BJ (cell line): Measurements from ENCODE around the gene GRN. TPM values are rescaled to one million over a fixed set of nuclear protein-coding genes. Genes with fewer than 3 reads are reported as not detected.
"Not testable (repeated sequence)": the region's sequence is repeated elsewhere in the genome, so short reads cannot be mapped to it uniquely, and the experiment has no call there.

ENCODE experiments used
- CTCF ChIA-PET: fragments of 350-600 bp; formaldehyde crosslinking; extraction: SDS; loops from one replicate; lab custom pipeline; 2021; ENCODE audit warnings: antibody characterized with exemption, inconsistent platforms; lab: Yijun Ruan, JAX
- POLR2A ChIA-PET: fragments of 300-600 bp; sonication (Branson Sonifier 250); formaldehyde crosslinking; extraction: SDS; loops from one replicate; lab custom pipeline; 2021; ENCODE audit warnings: antibody characterized with exemption; lab: Charles Lee
- DNase-seq: peaks from one replicate; pipeline ENCODE4 v3.0.0-alpha.2; 2011; ENCODE audit warnings: low read depth
- H3K27me3 ChIP-seq: 2 replicates; pipeline ENCODE4 v1.6.0; 2011; ENCODE audit warnings: low read length; ENCODE audit not compliant: control insufficient read depth, insufficient read depth
- H3K36me3 ChIP-seq: 2 replicates; pipeline ENCODE4 v1.5.1; 2011; ENCODE audit warnings: low read length; ENCODE audit not compliant: control insufficient read depth, insufficient read depth
- H3K4me3 ChIP-seq: 2 replicates; pipeline ENCODE4 v1.5.1; 2011; ENCODE audit warnings: low read depth, mild to moderate bottlenecking, control low read depth, low read length
- polyA plus RNA-seq: library from polyadenylated mRNA; depleted of rRNA; stranded (reverse); fragments of >200 nt; gene quantifications from 2 replicates; pipeline ENCODE4 v1.2.3, GENCODE V29; 2011
- TF ChIP-seq, protein P1 (sequence below): IDR thresholded peaks from 2 replicates; pipeline ENCODE4 v1.5.1; 2011; ENCODE audit warnings: low read depth, mild to moderate bottlenecking, control low read depth, inconsistent platforms, low read length, moderate library complexity; ENCODE audit not compliant: insufficient read depth

Gene GRN
- polyA plus RNA-seq, 1 experiment = 581 TPM

DNA sequence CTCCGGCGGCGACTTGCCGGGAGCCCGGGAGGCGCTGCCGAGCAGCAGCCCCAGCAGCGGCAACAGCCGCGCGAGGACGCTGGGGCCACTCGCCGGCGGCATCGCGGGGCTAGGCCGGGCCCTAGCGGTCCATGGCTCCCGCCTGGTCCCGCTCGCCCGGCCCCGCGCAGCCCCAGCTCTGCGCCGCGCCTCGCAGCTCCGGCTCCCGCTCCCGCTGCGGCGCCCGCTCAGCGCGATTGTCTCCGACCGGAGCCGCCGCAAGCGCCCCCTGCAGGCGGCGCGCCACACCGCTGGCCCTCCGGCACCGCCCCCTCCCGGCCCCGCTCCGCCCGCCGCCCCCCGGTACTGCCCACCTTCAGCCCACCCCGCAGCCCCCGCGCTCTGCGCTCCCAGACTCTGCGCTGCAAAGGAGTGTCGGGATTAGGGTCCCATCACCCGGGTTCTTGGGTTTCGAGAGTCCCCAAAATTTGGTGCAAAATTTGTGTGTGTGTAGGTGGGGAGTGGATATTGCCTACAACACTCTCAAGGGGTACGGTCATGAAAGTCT, 18.6 kb downstream of the GRN start, which contains the start of gene FAM171A2:
Gene FAM171A2 (minus strand): TSS at position 241 of the 547 bp plus-strand sequence. CDS start 139 bp downstream, at position 102.
- no peak for DNase-seq

DNA sequence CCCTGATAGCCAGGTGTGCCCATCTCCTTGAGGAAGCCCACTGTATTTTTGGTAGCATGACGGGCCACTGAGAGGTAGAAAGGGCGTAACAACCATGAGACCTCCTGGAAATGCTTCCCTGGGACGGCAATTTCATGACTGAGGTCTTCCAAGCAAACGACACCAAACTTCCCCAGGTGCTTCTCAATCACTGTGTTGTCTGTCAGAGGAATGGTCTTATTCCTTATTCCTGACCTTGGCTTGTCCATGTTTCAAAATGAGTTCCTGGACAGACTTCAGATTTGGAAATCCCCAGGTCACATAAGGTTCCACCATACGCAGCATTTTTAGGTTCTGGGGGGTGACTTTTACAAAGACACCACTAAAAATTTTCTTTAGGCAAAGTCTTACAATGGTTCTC, 19.9 kb downstream of the GRN start:
- DNase-seq, POLR2A ChIA-PET, H3K4me3 ChIP-seq, H3K36me3 ChIP-seq, H3K27me3 ChIP-seq: not testable (repeated sequence)
- CTCF ChIA-PET = interaction anchor here (0.7 to 3.4 kb wide), 6 partner anchors 9 to 54 kb away, joined by 3 to 16 read pairs (median 4); no protein-coding TSS in a partner anchor

More for the DNA sequence above, 18.6 kb downstream of the GRN start, which contains the start of gene FAM171A2:
- ChIA-PET POLR2A (interaction anchor here (0.7 kb wide), 1 partner anchor 115 kb away, joined by 10 read pairs; no protein-coding TSS in a partner anchor), CTCF (interaction anchor here (0.5 to 6.2 kb wide), 26 partner anchors 8 to 764 kb away, joined by 3 to 69 read pairs (median 4); partner anchors contain the start of genes ASB16, GPATCH8 and GRN)
- H3K36me3 ChIP-seq = no peaks in the 10 kb centered on the region
- peaks cover 5% of the 10 kb centered on the region for H3K27me3 ChIP-seq
- TF ChIP-seq, protein P1, sequence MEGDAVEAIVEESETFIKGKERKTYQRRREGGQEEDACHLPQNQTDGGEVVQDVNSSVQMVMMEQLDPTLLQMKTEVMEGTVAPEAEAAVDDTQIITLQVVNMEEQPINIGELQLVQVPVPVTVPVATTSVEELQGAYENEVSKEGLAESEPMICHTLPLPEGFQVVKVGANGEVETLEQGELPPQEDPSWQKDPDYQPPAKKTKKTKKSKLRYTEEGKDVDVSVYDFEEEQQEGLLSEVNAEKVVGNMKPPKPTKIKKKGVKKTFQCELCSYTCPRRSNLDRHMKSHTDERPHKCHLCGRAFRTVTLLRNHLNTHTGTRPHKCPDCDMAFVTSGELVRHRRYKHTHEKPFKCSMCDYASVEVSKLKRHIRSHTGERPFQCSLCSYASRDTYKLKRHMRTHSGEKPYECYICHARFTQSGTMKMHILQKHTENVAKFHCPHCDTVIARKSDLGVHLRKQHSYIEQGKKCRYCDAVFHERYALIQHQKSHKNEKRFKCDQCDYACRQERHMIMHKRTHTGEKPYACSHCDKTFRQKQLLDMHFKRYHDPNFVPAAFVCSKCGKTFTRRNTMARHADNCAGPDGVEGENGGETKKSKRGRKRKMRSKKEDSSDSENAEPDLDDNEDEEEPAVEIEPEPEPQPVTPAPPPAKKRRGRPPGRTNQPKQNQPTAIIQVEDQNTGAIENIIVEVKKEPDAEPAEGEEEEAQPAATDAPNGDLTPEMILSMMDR = peak; percentile 22; the same call in 1 of the 2 replicates
- peak within 1 kb of the TSS; percentile 74 for H3K4me3 ChIP-seq

DNA sequence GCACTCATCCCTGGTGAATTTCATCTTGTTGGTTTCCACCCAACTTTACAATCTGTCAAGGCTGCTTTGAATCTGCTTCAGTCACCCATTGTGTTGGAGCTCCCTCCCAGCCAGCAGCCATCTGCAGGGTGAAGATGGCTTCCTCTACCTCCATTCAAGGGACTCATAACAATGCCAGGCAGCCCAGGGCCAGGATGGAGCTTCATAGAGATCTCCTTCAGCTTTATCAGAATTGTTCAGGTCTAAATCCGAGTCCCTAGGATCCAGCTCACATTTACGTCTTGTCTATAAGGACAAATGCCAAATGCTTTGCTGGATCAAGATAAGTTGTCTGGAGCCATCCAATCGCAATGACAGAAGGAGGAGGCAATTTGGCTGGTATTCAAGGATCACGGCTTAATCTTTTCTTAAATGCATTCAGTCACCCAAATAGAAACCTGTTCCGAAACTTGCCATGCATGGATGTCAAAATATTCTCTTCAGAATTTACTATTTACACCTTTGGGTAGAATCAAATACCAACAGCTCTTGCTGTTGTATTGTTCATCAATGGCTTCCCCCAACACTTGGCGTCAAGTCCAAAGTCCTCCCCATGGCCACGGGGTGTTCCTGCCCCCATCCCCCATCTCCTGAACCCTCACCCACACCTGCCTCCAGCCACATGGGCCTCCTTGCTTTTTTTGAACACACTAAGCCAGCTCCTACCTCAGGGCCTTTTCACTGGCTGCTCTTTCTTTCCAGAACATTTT, 22.3 kb downstream of the GRN start:
- TF ChIP-seq, protein P1 = no peak
- peaks cover 3% of the 10 kb centered on the region for H3K27me3 ChIP-seq
- H3K4me3 ChIP-seq = no peak overlapping the region
- no peaks in the 10 kb centered on the region for H3K36me3 ChIP-seq
- ChIA-PET CTCF (interaction anchor here (1.1 to 1.2 kb wide), 2 partner anchors 17 to 158 kb away, joined by 3 read pairs; no protein-coding TSS in a partner anchor), POLR2A (no interaction called here)
- DNase-seq = no peak

DNA sequence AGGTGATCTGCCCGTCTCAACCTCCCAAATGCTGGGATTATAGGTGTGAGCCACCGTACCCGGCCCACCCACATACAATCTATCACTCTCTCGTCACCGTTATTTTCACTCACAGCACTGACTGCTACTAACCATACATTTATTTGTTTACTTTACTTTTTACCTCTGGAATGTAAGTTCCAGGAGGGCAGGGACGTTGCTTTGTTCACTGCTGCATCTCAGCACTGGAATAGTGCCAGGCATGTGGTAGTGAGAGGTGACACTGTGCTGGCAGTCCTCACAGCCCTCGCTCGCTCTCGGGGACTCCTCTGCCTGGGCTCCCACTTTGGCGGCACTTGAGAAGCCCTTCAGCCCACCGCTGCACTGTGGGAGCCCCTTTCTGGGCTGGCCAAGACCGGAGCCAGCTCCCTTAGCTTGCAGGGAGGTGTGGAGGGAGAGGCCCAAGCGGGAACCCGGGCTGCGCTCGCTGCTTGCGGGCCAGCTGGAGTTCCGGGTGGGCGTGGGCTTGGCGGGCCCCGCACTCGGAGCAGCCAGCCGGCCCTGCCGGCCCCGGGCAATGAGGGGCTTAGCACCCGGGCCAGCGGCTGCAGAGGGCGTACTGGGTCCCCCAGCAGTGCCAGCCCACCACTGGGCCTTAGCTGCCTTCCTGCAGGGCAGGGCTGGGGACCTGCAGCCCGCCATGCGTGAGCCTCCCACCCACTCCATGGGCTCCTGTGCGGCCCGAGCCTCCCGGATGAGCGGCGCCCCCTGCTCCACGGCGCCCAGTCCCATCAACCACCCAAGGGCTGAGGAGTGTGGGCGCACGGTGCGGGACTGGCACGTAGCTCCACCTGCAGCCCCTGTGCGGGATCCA, 23.5 kb downstream of the GRN start:
- POLR2A ChIA-PET, DNase-seq, H3K36me3 ChIP-seq, H3K4me3 ChIP-seq, H3K27me3 ChIP-seq: not testable (repeated sequence)
- CTCF ChIA-PET = interaction anchor here (1.0 to 2.8 kb wide), 4 partner anchors 12 to 159 kb away, joined by 3 to 9 read pairs (median 4); no protein-coding TSS in a partner anchor

DNA sequence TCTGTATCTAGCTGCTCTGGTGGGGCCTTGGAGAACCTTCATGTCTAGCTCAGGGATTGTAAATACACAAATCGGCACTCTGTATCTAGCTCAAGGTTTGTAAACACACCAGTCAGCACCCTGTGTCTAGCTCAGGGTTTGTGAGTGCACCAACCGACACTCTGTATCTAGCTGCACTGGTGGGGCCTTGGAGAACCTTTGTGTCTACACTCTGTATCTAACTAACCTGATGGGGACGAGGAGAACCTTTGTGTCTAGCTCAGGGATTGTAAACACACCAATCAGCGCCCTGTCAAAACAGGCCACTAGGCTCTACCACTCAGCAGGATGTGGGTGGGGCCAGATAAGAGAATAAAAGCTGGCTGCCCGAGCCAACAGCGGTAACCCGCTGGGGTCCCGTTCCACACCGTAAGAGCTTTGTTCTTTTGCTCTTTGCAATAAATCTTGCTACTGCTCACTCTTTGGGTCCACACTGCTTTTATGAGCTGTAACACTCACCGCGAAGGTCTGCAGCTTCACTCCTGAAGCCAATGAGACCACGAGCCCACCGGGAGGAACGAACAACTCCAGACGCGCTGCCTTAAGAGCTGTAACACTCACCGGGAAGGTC, 24.4 kb downstream of the GRN start:
- not testable (repeated sequence) for H3K4me3 ChIP-seq, H3K27me3 ChIP-seq, DNase-seq, H3K36me3 ChIP-seq
- CTCF ChIA-PET = interaction anchor here (1.7 to 2.8 kb wide), 3 partner anchors 10 to 153 kb away, joined by 4 to 9 read pairs (median 4); no protein-coding TSS in a partner anchor
- POLR2A ChIA-PET = interaction anchor here (0.6 kb wide), 1 partner anchor 32 kb away, joined by 20 read pairs; no protein-coding TSS in a partner anchor

DNA sequence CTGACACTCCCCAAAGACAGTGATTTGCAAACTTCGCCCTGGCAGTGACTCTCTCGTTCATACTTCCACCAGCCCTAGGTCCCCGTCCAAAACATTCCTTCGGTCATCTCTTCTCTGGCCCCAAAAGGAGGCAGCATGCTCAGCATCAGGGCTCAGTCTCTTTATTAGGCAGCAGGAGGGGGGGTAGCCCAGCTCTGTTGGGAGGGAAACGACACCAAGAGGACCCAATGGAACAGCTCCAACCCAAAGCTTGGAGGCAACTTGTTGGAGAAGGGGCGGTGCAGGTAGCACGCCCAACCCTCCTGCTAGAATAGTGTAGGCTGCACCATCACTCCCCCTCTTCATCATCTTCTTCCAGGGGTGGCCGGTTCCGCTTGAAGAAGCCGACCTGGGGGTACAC, 26.9 kb downstream of the GRN start:
- H3K36me3 ChIP-seq = no peaks in the 10 kb centered on the region
- no peaks in the 10 kb centered on the region for H3K27me3 ChIP-seq
- POLR2A ChIA-PET = no interaction called here
- CTCF ChIA-PET = interaction anchor here (1.0 to 2.4 kb wide), 2 partner anchors 9 to 18 kb away, joined by 3 to 9 read pairs; partner anchors contain the start of genes FAM171A2 and ITGA2B
- TF ChIP-seq, protein P1 = no peak
- DNase-seq = no peak
- no peak overlapping the region for H3K4me3 ChIP-seq
